Smooth muscle cell (in vitro differentiated cells): ENCODE results near the gene FBXL7. TPM values are rescaled to one million over a fixed set of nuclear protein-coding genes. Genes with fewer than 3 reads are reported as not detected.

Experiments used
- DNase-seq: peaks from one replicate; lab custom pipeline; 2025; ENCODE audit not compliant: unreplicated experiment; lab: John Stamatoyannopoulos, UW
- H2AFZ ChIP-seq: fragments of 200-600 bp; sonication (generic); 2 replicates; pipeline ENCODE4 v1.6.0; 2016; ENCODE audit warnings: antibody characterized with exemption, low read depth, mild to moderate bottlenecking
- H3F3A ChIP-seq: fragments of 200-600 bp; sonication (generic); 2 replicates; pipeline ENCODE4 v1.6.0; 2017; ENCODE audit warnings: antibody characterized with exemption, low read depth
- H3K27ac ChIP-seq: fragments of 200-600 bp; sonication (generic); 2 replicates; pipeline ENCODE4 v1.5.1; 2016; ENCODE audit warnings: low read depth, mild to moderate bottlenecking
- H3K27me3 ChIP-seq: fragments of 200-600 bp; sonication (generic); 2 replicates; pipeline ENCODE4 v1.6.1; 2016; ENCODE audit warnings: low read depth, mild to moderate bottlenecking
- H3K36me3 ChIP-seq: fragments of 200-600 bp; sonication (generic); 2 replicates; pipeline ENCODE4 v1.5.1; 2016; ENCODE audit warnings: low read depth
- H3K4me1 ChIP-seq: fragments of 200-600 bp; sonication (generic); 2 replicates; pipeline ENCODE4 v1.5.1; 2016; ENCODE audit warnings: low read depth
- H3K4me2 ChIP-seq: fragments of 200-600 bp; sonication (generic); 2 replicates; pipeline ENCODE4 v1.6.0; 2016; ENCODE audit warnings: mild to moderate bottlenecking
- H3K4me3 ChIP-seq: fragments of 200-600 bp; sonication (generic); 2 replicates; pipeline ENCODE4 v1.5.1; 2016; ENCODE audit warnings: mild to moderate bottlenecking
- H3K79me2 ChIP-seq: fragments of 200-600 bp; sonication (generic); 2 replicates; pipeline ENCODE4 v1.6.0; 2016; ENCODE audit warnings: low read depth, mild to moderate bottlenecking
- H3K9ac ChIP-seq: fragments of 200-600 bp; sonication (generic); 2 replicates; pipeline ENCODE4 v1.6.0; 2016; ENCODE audit warnings: low read depth
- H3K9me3 ChIP-seq: fragments of 200-600 bp; sonication (generic); replicated peaks from 2 replicates; pipeline ENCODE4 v1.5.1; 2016; ENCODE audit warnings: low read depth
- H4K20me1 ChIP-seq: fragments of 200-600 bp; sonication (generic); 2 replicates; pipeline ENCODE4 v1.6.0; 2016; ENCODE audit warnings: low read depth
- CTCF ChIP-seq: fragments of 200-600 bp; sonication (generic); IDR thresholded peaks from 2 replicates; pipeline ENCODE4 v1.5.1; 2017; ENCODE audit warnings: borderline replicate concordance, mild to moderate bottlenecking, antibody characterized with exemption; ENCODE audit not compliant: insufficient read depth, poor library complexity, severe bottlenecking
- WGBS: methylation state at CpG from one replicate; pipeline ENCODE4 v1.1.7; 2016; ENCODE audit warnings: low lambda C conversion rate; 5-methylcytosine and 5-hydroxymethylcytosine counted together
- polyA plus RNA-seq: library from polyadenylated mRNA; unstranded; fragments of >200 nt; fragmentation: Nextera tagmentation; extraction: Ambion mirVana; gene quantifications from 2 replicates; pipeline ENCODE4 v1.2.1, GENCODE V29; 2016
- total RNA-seq: library from RNA; depleted of rRNA; stranded (reverse); fragments of >200 nt; gene quantifications from 2 replicates; pipeline ENCODE4 v1.2.3, GENCODE V29; 2014

The FBXL7 gene
- total and polyA plus RNA-seq, 2 experiments from 2014 or later, result 20.2 to 21.0 TPM

DNA sequence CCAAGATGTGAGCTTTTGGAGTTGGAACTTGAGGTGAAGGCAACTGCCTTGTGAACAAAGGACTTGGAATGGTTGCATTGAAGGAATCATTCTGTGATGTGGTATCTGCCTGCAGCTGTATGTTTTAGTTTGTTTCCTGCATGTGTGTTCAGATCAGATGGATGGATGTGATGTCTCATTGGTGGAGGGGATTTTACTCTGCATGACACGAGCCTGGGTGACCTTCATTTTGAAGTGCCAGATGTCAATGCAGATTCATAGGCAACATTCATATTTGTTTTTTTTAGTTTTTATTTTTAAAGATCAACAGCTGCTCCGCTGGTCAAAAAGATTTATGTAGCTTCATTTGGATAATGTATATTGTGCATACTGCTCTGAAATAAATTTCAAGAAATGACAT is 13.5 kb downstream of the FBXL7 start:
- Histone ChIP-seq H4K20me1 (peaks cover 88% of the 10 kb centered on the region), H2AFZ (no peak overlapping the region), H3K27ac (no peak overlapping the region), H3K4me2 (no peak overlapping the region), H3K27me3 (no peaks in the 10 kb centered on the region), H3K9me3 (no peaks in the 10 kb centered on the region), H3F3A (no peaks in the 10 kb centered on the region), H3K4me1 (peaks cover 3% of the 10 kb centered on the region), H3K4me3 (no peak overlapping the region), H3K9ac (no peak overlapping the region), H3K79me2 (peaks cover 76% of the 10 kb centered on the region), H3K36me3 (no peaks in the 10 kb centered on the region)
- no peak for TF ChIP-seq CTCF
- WGBS, result 95% methylated on average over 2 of the region's 2 CpGs
- no peak for DNase-seq

GRCh38 chr5:15513911-15514310 is 13.9 kb downstream of the FBXL7 start:
- no peak overlapping the region for H3K4me2 ChIP-seq
- no peak overlapping the region for H3K27ac ChIP-seq
- H3K36me3 ChIP-seq, result no peaks in the 10 kb centered on the region
- no peaks in the 10 kb centered on the region for H3F3A ChIP-seq
- H3K9me3 ChIP-seq, result no peaks in the 10 kb centered on the region
- no peak for TF ChIP-seq CTCF
- peaks cover 76% of the 10 kb centered on the region for H3K79me2 ChIP-seq
- H3K4me1 ChIP-seq, result peaks cover 3% of the 10 kb centered on the region
- H2AFZ ChIP-seq, result no peak overlapping the region
- H4K20me1 ChIP-seq, result peaks cover 88% of the 10 kb centered on the region
- DNase-seq, result no peak
- no peak overlapping the region for H3K4me3 ChIP-seq
- H3K27me3 ChIP-seq, result no peaks in the 10 kb centered on the region
- no peak overlapping the region for H3K9ac ChIP-seq

DNA sequence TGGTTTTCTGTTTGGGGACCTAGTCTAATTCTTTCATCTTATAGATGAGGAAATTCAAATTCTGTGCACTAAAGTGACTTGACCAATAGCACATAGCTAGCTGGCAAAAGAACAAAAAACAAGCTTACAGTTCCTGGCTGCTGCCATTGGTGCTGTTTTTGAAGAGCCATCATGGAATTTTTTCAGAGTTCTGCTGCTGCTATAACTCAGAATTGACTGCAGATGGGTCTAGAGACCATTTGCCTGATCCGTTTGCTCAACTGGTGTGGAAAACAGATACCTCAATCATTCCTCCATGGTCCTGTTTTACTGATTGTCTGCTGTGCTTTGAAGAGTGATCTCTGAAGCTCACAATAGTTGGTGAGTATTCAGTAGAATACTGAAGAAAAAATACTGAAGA is 15.2 kb downstream of the FBXL7 start:
- no peak overlapping the region for H2AFZ ChIP-seq
- H3K4me3 ChIP-seq, result no peak overlapping the region
- no peak overlapping the region for H3K4me2 ChIP-seq
- no peak overlapping the region for H3K9ac ChIP-seq
- no peak for DNase-seq
- H3K27me3 ChIP-seq, result no peaks in the 10 kb centered on the region
- H4K20me1 ChIP-seq, result peaks cover 87% of the 10 kb centered on the region
- no peak overlapping the region for H3K27ac ChIP-seq
- peaks cover 3% of the 10 kb centered on the region for H3K4me1 ChIP-seq
- 94% methylated on average over 1 of the region's 1 CpG for WGBS
- peaks cover 74% of the 10 kb centered on the region for H3K79me2 ChIP-seq
- no peaks in the 10 kb centered on the region for H3K9me3 ChIP-seq
- H3F3A ChIP-seq, result no peaks in the 10 kb centered on the region
- no peak for TF ChIP-seq CTCF
- no peaks in the 10 kb centered on the region for H3K36me3 ChIP-seq

GRCh38 chr5:15516486-15516885 is 16.5 kb downstream of the FBXL7 start:
- WGBS, result 97% methylated on average over 12 of the region's 12 CpGs
- Histone ChIP-seq H3K36me3 (no peaks in the 10 kb centered on the region), H3K9me3 (no peaks in the 10 kb centered on the region), H3K27ac (no peak overlapping the region), H2AFZ (no peak overlapping the region), H4K20me1 (peaks cover 87% of the 10 kb centered on the region), H3K4me3 (no peak overlapping the region), H3K27me3 (no peaks in the 10 kb centered on the region), H3K4me2 (no peak overlapping the region), H3K4me1 (peaks cover 9% of the 10 kb centered on the region), H3K9ac (no peak overlapping the region), H3F3A (no peaks in the 10 kb centered on the region), H3K79me2 (peaks cover 70% of the 10 kb centered on the region)
- TF ChIP-seq CTCF, result no peak
- DNase-seq, result no peak
